OCI-LY1 (cell line): ENCODE results near the gene CFAP46.

Experiments used
- CTCF ChIP-seq: fragments of 200-600 bp; sonication (generic), shearing (Covaris generic); IDR thresholded peaks from 2 replicates; pipeline ENCODE4 v1.5.1; 2017; ENCODE audit warnings: mild to moderate bottlenecking, antibody characterized with exemption, low read length, moderate library complexity, mixed read lengths
- EZH2 ChIP-seq: fragments of 200-600 bp; sonication (generic), shearing (Covaris generic); IDR thresholded peaks from 2 replicates; pipeline ENCODE4 v1.8.0; 2017; ENCODE audit warnings: borderline replicate concordance, mixed run types, mild to moderate bottlenecking, antibody characterized with exemption, low read length, moderate library complexity, mixed read lengths

GRCh38 chr10:132906836-132907235 is 35.5 kb downstream of the CFAP46 start:
- no peak for TF ChIP-seq CTCF
- no peak for TF ChIP-seq EZH2
